Activated gamma-delta T cell treated with Interleukin-2 at 50 U/mL for 16 hours (primary cell): ENCODE results near the gene CORO2B.
"Not testable (repeated sequence)": the region's sequence is repeated elsewhere in the genome, so short reads cannot be mapped to it uniquely, and the experiment has no call there.

Source experiments
- DNase-seq: peaks from one replicate; pipeline ENCODE4 v3.0.0-alpha.2; 2020

Gene CORO2B

DNA sequence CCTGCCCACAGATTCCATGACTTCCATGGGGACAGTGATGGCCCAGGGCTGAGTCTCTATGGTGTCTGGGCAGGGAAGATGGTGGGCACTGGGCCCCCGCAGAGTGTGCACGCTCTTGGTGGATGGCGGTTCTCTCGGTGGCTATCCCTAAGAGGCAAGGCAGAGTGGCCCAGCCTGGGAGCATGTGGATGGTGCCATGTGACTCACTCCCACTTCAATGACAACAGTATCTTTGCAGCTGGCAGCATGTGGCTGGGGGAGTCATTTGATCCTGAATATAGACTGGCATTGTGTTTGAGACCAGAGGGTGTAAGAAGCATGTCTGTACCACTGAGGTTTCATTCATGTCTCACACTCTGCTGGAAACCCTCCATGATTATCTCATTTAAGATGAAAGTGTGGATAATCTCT lies 101.2 kb downstream of the CORO2B start:
- DNase-seq, result no peak

DNA sequence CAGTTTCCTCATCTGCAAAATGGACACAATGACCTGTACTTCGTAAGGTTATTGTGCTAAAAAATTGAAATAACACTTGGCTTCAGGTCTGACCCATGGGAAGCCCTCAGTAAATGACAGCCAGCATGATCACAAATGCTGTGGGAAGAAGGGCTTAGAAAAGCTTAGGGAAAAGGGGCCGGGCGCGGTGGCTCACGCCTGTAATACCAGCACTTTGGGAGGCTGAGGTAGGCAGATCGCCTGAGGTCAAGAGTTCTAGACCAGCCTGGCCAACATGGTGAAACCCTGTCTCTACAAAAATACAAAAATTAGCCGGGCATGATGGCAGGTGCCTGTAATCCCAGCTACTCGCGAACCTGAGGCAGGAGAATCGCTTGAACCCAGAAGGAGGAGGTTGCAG lies 102.0 kb downstream of the CORO2B start:
- DNase-seq, result not testable (repeated sequence)

DNA sequence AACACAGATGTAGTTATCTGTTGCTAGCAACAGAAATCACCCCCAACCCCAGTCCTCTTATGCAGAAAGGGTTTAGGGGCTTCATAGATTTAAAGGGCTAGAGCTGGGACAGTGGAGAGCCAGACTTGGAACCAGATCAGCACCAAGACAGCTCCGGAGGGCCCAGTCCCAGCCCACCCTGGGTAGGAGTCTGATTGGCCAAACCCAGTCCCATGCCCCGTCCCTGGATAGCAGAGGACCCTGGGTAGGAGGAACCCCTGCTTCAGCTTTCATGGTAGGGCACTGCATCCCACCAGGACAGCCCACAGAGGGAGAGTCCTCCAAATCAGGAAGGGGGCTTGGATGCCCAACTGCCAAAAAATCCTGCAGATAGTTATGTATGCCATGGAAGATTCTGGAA lies 103.0 kb downstream of the CORO2B start:
- DNase-seq, result no peak

DNA sequence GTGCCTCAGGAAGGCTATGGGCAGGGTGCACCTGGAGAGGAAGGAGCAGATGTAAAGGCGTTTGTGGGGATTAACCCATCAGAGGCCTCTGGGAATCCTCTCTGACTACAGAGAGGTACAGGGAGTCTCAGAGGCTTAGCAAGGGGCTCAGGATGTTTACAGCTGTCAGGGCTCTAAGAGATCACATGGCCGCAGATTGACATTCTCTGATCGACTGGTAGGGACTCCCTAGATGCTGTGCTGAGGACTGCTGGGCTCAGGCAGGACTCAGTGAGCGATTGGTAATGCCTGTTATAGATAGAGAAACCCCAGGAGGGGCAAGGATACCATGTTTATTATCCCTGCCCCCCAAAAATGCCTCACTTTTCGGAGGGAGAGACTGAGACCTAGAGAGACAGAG lies 103.5 kb downstream of the CORO2B start:
- no peak for DNase-seq

DNA sequence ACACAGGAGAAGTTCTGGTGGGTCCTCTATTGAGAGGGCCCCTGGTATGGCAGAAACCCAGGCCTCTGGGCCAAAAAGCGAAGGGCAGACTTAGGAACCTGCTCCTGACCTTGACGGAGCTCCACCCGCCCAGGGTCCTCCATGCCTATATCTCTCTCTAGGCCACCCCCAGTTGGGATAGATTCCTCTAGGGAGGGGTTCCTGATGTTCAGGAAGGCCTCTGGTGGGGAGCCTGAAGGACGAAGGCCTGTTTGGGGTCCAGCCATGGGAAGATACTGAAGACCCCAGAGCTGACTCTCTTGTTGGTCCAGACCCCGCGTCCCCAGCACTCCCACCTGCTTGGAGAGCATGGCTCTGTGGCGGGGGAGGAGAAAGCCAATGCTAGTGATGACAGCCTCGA lies 104.2 kb downstream of the CORO2B start:
- no peak for DNase-seq

DNA sequence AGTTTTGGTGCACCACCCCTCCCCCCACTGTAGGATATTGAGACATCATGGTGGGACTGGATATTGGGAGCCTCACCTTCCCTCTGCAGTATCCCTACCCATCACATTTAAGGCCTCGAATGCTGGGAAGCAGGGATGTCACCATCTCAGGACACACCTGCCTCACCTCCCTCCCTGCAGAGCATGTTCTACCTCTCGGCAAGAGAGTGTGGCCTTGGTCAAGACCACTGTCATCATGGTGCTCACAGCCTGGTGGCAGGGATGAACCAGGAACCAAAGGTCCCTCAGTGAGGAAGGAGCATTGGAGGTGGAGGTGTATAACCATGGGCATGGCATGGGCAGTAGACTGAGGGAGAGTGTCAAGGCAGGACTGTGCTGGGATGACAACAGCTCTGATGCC lies 104.8 kb downstream of the CORO2B start:
- no peak for DNase-seq

DNA sequence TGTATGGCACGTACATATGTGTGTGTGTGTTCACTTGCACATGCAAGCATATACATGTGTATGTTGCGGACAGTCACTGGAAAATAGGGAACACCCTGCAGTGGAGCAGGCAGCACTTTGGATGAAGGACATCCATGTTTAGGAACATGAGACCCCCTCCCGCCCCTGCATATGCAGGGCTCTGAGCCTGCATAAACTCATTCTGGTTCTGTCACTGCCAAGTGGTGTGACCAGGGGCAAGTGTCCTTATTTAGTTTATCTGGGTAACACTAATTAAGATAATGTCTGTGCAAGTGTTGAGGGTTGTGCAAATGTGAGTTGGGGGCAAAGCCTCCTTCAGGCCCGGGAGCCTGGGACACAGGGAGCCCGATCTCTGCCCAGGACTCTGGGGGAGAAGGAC lies 105.7 kb downstream of the CORO2B start:
- DNase-seq, result no peak

DNA sequence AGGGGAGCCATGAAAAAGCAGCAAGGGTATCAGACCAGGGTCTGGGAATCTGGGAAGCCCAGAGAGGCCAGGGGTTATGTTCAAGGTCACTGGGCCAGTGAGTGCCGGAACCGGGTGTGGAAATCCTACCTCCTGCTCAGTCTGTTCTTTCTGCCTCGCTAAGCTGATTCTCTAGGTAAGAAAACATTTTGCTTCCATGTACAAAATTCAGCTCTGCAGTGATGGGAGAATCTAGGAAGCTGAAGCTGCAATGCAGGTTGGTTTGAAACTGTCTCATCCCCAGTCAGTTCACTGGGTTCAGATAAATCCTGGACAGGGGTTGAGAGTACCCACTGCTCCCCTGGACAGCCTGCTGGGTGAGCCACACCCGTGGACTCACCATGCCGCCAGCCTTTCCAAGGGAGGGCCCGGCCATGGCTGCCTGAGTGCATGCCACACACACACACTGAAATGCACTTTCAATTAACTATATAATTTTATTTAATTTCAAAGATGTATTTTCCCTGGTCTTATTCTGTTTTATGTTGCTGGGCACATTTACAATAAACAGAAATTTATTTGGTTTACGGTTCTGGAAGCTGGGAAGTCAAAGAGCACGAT lies 108.4 kb downstream of the CORO2B start:
- no peak for DNase-seq

DNA sequence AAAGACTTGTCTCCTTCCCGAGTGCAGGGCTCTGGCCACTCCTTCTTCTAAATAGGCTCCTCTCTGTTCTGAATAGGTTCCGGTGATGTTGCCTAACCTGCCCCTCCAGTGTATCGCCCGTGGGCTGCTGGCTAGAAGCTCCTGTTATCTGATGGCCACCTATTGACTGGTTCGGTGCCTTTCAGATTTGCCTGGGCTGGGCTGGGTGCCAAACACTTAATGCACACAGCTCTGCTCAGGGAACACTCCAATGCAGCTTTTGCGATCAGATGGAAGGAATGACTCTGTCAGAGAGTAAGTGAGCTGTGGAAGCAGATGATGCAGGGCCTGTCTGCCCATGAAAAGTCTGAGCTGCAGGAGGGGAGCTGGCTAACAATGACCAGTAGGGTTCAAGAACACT lies 112.9 kb downstream of the CORO2B start:
- no peak for DNase-seq

DNA sequence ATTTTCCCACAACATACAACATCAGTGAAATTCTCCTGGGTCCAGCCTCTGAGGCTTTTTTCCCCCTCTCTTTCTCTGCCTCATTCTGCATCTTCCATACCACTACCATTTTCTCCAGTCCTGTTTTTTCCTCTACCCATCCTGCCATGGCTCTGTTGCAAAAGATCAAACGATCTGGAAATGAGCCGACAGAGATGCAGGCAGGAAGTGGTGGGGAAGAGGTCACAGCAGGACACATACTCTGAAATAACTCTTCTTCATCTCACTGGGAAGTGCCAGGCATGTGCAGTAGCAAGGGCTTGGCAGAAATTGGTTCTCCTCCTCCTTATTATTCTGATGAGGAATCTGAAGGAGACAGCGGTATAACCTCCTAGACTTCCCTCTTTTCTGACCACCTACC lies 114.3 kb downstream of the CORO2B start:
- DNase-seq, result no peak

DNA sequence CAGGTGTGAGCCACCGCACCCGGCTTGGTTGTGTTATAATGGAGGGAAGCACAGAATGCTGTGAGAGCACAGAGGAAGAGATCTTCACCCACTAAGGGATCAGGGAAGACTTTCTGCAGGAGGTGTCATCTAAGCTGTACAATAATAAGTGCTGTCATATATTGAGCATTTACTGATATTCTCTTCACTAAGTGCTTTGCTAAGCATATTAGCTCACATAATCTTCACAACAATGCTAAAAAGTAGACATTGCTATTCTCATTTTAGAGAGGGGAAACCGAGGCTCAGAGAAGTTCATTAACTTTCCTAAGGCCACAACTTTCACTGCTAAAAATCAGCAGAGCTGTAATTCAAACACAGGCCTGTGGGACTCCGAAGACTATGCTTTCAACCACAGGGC lies 115.3 kb downstream of the CORO2B start:
- no peak for DNase-seq

DNA sequence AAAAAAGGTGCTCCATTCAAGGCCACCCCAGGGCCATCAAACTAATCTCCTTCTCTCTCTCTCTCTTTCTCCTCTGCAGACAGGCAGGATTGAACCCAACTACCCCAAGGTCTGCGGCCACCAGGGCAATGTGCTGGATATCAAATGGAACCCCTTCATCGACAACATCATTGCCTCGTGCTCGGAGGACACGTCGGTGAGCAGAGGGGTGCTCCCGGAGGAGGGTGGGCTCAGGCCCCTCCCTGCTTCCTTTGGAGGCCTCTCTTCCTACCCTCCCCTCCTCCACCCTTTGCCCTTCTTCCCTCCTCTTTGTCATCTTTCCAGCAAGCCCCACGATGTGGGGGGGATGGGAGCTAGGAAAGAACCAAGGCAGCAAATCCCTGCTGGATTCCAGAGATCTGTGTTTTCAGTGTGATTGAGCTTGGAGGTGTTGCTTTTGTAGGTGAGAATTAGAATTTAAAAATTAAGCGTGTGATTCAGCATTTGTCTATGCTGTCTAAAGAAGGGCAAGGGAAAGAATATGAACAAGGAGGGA lies 116.3 kb downstream of the CORO2B start:
- no peak for DNase-seq

DNA sequence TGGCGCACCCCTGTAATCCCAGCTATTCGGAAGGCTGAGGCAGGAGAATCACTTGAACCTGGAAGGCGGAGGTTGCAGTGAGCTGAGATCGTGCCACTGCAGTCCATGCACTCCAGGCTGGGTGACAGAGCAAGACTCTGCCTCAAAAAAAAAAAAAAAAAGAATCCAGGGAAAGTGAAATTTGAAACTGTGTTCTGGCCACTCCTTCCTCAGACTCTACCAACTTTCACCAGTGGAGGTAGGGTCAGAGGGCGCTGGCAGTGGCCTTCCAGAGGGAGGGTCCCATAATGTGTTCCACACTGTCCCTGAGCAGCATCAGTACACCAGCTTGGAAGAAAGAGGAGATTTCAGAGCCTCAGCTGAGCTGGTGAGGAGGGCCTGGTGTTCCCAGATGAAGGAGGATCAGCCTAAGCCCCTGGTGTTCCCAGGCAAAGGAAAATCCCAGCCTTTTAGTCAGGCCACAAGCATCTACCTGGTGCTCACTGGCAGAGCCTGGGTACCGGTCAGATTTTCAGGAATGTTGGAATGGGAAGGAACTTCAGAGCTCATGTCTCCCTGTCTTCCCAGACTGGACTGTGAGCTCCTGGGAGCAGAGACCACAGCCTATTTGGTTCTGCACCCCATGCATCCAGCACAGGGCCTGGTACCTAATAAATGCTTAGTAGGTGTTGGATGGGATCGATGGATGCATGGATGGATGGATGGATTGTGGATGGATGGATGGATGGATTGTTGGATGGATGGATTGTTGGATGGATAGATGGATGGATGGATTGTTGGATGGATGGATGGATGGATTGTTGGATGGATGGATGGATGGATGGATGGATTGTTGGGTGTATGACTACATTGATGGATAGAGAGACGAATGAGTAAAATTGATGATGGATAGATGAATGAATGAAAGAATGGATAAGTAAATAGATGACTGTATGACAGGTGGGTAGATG lies 117.9 kb downstream of the CORO2B start:
- DNase-seq, result no peak

DNA sequence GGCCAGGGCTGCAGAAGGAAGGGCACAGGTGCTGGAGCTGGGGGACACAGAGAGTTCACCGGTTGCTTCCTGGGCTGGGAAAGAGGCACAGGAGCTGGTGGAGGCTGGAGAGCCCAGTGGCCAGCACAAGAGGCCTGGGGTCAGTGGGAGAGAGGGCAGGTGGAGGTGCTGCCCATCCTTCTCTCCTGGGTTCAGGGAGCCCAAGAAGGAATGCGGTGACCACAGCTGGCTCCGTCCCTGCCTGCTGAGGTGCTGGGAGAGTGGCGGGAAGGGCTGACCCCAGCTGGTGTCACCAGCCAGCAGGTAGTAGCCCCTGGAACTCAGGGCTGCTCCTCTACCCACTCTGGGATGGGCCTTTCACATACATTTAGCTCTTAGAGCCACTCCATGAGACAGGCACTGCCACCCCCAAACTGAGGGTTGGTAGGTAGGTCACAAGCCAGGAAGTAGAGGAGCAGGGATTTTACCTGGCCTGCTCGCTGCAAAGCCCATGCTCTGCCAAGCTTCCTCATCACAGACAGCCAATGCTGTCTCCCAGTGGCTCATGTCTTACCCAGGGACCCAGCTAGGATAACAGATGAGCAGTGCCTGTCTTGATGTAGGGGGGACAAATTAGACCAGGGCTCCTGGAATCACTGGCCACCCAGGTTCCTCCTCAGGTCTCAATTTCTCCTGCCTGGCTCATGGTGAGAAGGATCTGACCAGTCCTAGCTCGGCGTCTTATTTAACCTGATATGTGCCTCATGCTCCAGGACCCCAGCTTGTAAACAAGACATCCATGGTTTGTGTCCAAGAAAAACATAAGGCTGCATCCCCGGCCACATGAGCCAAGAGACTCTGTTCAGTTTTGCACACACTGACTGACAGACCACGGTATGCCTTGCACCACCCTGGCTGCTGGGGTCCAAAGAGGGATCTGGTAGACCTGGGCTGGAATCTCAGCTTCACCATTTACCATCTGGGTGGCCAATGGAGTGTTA lies 119.2 kb downstream of the CORO2B start:
- no peak for DNase-seq

DNA sequence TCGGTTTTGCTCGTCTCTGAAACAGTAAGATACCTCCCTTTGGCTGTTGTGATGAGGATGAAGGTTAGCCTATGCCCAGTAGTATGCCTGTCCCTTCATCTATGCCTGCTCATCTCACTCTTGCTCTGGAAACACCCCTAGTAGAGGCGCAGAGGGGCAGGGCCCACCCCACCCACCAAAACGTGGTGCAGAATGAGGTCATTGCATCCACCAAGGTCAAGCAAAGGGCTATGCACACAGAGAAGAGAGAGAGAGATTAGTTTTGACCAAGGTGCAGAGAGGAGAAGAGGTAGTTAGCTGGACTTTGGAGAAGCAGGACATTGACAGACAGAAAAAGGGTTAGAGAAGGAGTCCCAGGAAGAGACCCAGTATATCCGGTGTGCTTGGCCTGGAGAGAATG lies 119.9 kb downstream of the CORO2B start:
- DNase-seq, result no peak

DNA sequence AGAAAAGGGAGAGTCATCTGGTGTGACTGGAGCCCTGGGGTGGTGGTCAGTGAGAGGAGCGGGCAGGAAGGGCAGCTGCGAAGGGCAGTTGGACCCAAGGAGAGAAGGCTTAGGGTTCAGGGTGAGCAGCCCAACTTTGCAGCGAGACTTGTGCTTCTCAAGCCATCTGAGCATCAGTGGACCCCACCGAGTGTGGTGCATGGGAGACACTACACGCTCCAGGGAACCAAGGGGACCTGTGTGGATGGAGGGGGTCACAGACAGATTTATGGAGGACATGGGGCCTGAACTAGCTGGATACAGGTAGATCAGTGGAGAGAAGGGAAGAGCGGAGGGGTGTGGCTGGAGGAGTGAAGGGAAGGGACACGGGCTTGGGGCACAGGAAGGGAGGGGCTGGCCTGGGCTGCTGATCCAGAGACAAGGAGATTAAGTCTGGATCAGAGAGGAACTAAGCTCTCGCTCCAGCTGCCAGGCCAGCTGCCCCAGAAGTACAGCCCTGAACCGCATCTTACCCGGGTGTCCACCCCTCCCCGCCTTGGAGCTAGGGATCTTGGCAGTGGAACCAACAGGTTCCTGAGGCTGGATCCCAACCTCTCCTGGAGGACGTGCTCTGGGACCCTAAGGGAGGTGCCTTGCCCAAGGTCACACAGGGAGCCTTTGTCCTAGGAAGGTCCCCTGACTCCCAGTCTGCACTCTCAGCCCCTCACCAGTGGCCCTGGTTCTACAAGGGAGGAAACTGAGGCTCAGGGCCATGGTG lies 120.5 kb downstream of the CORO2B start:
- DNase-seq, result no peak

DNA sequence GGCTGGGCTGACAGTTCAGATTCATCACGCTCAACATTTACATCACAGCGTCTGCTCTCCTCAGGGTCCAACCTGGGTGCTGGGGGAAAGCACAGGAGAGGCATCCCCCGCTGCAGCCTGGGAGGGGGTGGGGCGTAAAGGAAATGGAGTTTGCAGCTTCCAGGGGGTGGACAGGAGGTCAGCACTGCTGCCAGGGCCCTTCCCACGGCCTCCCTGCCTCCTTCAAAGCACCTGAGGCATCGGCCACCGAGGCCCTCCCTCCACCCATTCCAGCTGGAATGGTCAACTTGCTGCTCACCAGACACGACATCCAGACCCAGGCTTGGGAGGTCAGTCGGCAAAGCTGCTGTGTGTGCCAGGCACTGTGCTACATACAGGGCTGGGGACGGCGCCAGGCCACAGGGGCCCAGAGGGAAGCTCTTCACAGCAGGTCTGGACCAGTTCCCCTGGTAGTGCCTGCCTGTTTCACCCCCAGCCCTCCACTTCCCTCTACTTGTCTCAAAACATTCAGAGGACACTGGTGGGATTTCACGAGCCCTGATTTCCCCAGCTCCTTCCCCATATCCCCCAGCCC lies 121.2 kb downstream of the CORO2B start:
- DNase-seq, result no peak

DNA sequence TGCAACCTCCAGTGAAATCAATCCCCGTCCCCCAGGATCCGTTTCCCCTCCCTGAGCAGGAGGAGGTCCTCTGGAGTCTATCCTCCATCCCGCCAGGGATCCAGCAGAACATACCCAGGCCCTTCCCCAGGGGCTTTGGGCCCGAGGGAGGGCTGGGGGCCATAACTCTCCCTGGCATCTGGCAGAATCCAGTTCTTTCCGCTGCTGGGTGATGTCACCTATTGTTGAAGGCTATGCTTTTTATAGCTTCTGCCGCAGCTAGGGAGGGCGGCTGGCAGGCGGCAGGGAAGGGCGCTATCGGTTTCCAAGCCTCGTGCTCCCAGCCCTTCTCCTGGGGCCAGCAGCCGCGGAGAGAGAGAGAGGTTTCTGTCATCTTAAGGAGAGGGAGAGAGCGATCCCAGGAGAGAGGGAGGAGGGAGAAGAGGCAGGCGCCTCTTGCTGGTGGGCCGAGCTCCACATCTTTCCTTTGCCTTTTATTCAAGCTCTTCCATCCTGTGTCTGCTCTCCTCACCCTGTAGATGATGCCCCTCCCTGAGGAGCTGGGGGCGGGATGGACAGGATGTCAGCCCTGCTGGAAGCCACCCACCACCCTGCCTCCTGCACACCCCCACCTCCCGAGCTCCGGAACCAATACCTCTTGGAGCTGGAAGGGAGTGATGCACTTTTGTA lies 121.8 kb downstream of the CORO2B start:
- DNase-seq, result no peak

DNA sequence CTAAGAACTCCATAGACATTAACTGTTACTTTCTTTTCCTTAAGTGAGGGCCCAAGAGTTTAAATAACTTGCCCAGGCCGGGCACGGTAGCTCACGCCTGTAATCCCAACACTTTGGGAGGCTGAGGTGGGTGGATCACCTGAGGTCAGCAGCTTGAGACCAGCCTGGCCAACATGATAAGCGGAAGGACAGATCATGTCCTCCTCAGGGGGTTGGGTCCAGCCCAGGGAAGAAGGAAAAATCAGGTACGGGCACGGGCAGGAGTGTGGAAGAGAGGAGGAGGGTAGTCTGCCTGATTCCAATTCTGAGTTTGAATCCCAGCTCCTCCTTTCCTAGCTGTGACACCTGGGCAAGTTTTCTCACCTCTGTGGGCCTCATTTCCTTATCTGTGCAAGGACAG lies 123.1 kb downstream of the CORO2B start:
- no peak for DNase-seq

DNA sequence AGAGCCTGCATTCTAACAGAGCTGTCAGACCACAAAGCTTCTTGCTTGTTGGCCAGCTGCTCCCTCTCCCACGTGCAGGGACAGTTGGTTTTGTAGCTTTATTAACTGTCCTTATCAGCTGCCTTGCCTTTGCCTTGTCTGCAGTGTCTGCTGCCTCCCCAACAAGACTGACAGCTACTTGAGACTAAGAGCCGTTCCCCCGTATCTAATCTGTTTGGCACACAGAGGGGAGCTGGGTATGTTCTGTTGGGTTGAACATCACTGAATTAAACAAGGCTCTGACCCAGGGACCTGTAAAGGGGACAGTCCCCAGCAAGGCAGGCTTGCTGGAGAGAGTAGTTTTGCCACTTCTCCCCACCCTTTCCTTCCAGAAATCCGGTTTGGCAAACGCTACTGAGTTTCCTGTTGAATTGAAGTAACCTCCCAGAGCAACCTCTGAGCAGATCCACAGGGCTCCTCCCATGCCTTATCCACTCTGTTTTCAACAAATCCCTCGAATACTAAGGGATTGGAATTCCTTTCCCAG lies 125.8 kb downstream of the CORO2B start:
- no peak for DNase-seq

DNA sequence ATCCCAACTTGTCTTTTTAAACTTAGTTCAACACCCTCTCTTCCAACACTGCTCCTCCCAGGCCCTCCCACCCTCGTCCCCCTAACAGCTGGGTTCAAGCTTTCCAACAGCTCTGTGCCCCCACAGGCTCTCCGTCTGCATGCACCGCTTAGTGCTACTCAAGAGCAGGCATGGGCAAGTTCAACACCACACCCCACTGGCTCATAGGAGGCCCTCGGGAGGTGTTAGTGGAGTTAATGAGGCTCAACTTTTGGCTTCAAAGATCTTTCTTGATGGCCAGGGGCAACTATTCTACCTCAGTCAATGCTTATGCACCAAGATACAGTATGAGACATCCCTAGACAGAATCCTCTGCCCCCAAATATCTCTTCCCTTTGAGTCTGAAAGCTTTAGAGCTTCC lies 127.5 kb downstream of the CORO2B start:
- no peak for DNase-seq
